A549 (cell line): ENCODE measurements around the gene SLC19A1. TPM values are rescaled to one million over a fixed set of nuclear protein-coding genes. Genes with fewer than 3 reads are reported as not detected.

ENCODE experiments used
- ATAC-seq, 2 experiments: fragments of 200-7000 bp in 1 of 2; fragments of >200 bp in 1 of 2; cut with Nextera tagmentation in 1 of 2; cut with Tn5 transposase in 1 of 2; 3 replicates each; pipeline versions ENCODE4 v1.8.0 to v1.9.1; 2018 to 2020; ENCODE audit warnings: mild to moderate bottlenecking in 1 of 2, moderate library complexity in 1 of 2
- CTCF ChIA-PET: fragments of 300-600 bp; sonication (Branson Sonifier 250); formaldehyde crosslinking; extraction: SDS; loops from one replicate; lab custom pipeline; 2021; ENCODE audit warnings: antibody characterized with exemption, inconsistent platforms; lab: Yijun Ruan, JAX
- POLR2A ChIA-PET: fragments of 350-600 bp; formaldehyde crosslinking; extraction: SDS; loops from one replicate; lab custom pipeline; 2021; ENCODE audit warnings: antibody characterized with exemption, inconsistent platforms; lab: Yijun Ruan, JAX
- DNase-seq, 2 experiments: peaks; one replicate each; pipeline versions ENCODE4 v3.0.0 to v3.0.0-alpha.2; 2011 to 2016; ENCODE audit warnings: low read depth in 1 of 2, low spot score in 1 of 2
- FAIRE-seq: peaks from 2 replicates; lab custom pipeline; 2011; peaks lifted over from hg19 to GRCh38; lab: Jason Lieb, UNC
- H3K27ac ChIP-seq, 2 experiments: fragments of >200 bp; sonication (Bioruptor Twin); formaldehyde crosslinking; 3 replicates each; pipeline ENCODE4 v1.5.1; 2016 to 2017
- H3K4me1 ChIP-seq: fragments of >200 bp; sonication (Bioruptor Twin); formaldehyde crosslinking; 3 replicates; pipeline ENCODE4 v1.6.1; 2016
- H3K4me2 ChIP-seq: fragments of >200 bp; sonication (Bioruptor Twin); formaldehyde crosslinking; 3 replicates; pipeline ENCODE4 v1.6.1; 2016
- H3K4me3 ChIP-seq: fragments of >200 bp; sonication (Bioruptor Twin); formaldehyde crosslinking; 3 replicates; pipeline ENCODE4 v1.5.1; 2016
- H3K9me3 ChIP-seq: fragments of >200 bp; sonication (Bioruptor Twin); formaldehyde crosslinking; 3 replicates; pipeline ENCODE4 v1.6.1; 2016
- BHLHE40 ChIP-seq: IDR thresholded peaks from 2 replicates; pipeline ENCODE4 v1.6.1; 2012; ENCODE audit warnings: low read depth, low read length, inconsistent platforms
- CBX8 ChIP-seq: fragments of 200-600 bp; sonication (generic); IDR thresholded peaks from 2 replicates; pipeline ENCODE4 v1.6.1; 2016
- CEBPB ChIP-seq, 2 experiments: fragments of >200 bp in 1 of 2; sonication (Bioruptor Twin) in 1 of 2; formaldehyde crosslinking in 1 of 2; IDR thresholded peaks; 2 replicates each; pipeline ENCODE4 v1.6.1; 2012 to 2016
- EHMT2 ChIP-seq: fragments of 200-600 bp; sonication (generic); IDR thresholded peaks from 2 replicates; pipeline ENCODE4 v1.6.1; 2016; ENCODE audit warnings: antibody characterized with exemption, low read depth, mild to moderate bottlenecking, moderate library complexity
- FOXS1 ChIP-seq: fragments of 250-450 bp; sonication (Bioruptor Pico); IDR thresholded peaks from 2 replicates; pipeline ENCODE4 v1.5.0; 2020; ENCODE audit warnings: mild to moderate bottlenecking, moderate library complexity
- HOXB13 ChIP-seq: fragments of 250-450 bp; sonication (Bioruptor Pico); IDR thresholded peaks from 2 replicates; pipeline ENCODE4 v1.5.0; 2020; ENCODE audit warnings: low read depth, mild to moderate bottlenecking, moderate library complexity
- HOXB5 ChIP-seq: fragments of 250-450 bp; sonication (Bioruptor Pico); IDR thresholded peaks from 2 replicates; pipeline ENCODE4 v1.5.0; 2020; ENCODE audit warnings: mild to moderate bottlenecking, moderate library complexity
- JUN ChIP-seq, 2 experiments: fragments of >200 bp; sonication (Bioruptor Twin); formaldehyde crosslinking; IDR thresholded peaks; 2 replicates in 1 of 2; 3 replicates in 1 of 2; pipeline ENCODE4 v1.6.1; 2016 to 2017
- JUNB ChIP-seq: fragments of >200 bp; sonication (Bioruptor Twin); formaldehyde crosslinking; IDR thresholded peaks from 2 replicates; pipeline ENCODE4 v1.6.1; 2016
- KDM5A ChIP-seq: fragments of 200-600 bp; sonication (generic); IDR thresholded peaks from 2 replicates; pipeline ENCODE4 v1.6.1; 2016; ENCODE audit warnings: antibody characterized with exemption, mild to moderate bottlenecking
- NPAS2 ChIP-seq: fragments of 250-450 bp; sonication (Bioruptor Pico); IDR thresholded peaks from 2 replicates; pipeline ENCODE4 v1.8.0; 2022; ENCODE audit warnings: mild to moderate bottlenecking, moderate library complexity, borderline replicate concordance
- NR3C1 ChIP-seq: fragments of >200 bp; sonication (Bioruptor Twin); formaldehyde crosslinking; IDR thresholded peaks from 3 replicates; pipeline ENCODE4 v1.6.1; 2017
- RAD21 ChIP-seq, 2 experiments: fragments of >200 bp in 1 of 2; sonication (Bioruptor Twin) in 1 of 2; formaldehyde crosslinking in 1 of 2; IDR thresholded peaks in 1 of 2; conservative IDR thresholded peaks in 1 of 2; 2 replicates in 1 of 2; 3 replicates in 1 of 2; pipeline ENCODE4 v1.6.1; 2012 to 2018; ENCODE audit warnings: inconsistent platforms in 1 of 2
- RARB ChIP-seq: fragments of 250-450 bp; sonication (Bioruptor Pico); IDR thresholded peaks from 2 replicates; pipeline ENCODE4 v1.8.0; 2021; ENCODE audit warnings: mild to moderate bottlenecking, moderate library complexity
- REST ChIP-seq: fragments of 200-600 bp; sonication (generic); IDR thresholded peaks from 2 replicates; pipeline ENCODE4 v1.6.1; 2016; ENCODE audit warnings: antibody characterized with exemption, mild to moderate bottlenecking, moderate library complexity
- RNF2 ChIP-seq: fragments of 200-600 bp; sonication (generic); IDR thresholded peaks from 2 replicates; pipeline ENCODE4 v1.6.1; 2016; ENCODE audit warnings: low read depth, mild to moderate bottlenecking, antibody characterized with exemption, moderate library complexity, borderline replicate concordance
- TFCP2L1 ChIP-seq: fragments of 250-450 bp; sonication (Bioruptor Pico); IDR thresholded peaks from 2 replicates; pipeline ENCODE4 v1.5.0; 2021; ENCODE audit warnings: mild to moderate bottlenecking
- ZNF302 ChIP-seq: fragments of 250-450 bp; sonication (Bioruptor Pico); IDR thresholded peaks from 2 replicates; pipeline ENCODE4 v1.9.0; 2021; ENCODE audit warnings: inconsistent platforms, mild to moderate bottlenecking, moderate library complexity
- WGBS: methylation state at CpG from one replicate; pipeline ENCODE4 v1.1.6; 2017; ENCODE audit errors: missing lambda C conversion rate; 5-methylcytosine and 5-hydroxymethylcytosine counted together
- polyA plus RNA-seq, 4 experiments: library from polyadenylated mRNA; depleted of rRNA in 3 of 4; stranded (reverse); fragments of >200 nt; fragmentation: RNase III in 1 of 4; extraction: RNeasy Plus Mini Kit Qiagen cat#74134 plus additional on column Dnase treatment in 1 of 4; gene quantifications; 2 replicates in 3 of 4; 3 replicates in 1 of 4; pipeline ENCODE4 v1.2.3, GENCODE V29; 2011 to 2017
- TF ChIP-seq, protein P1 (sequence below): fragments of >200 bp; sonication (Bioruptor Twin); formaldehyde crosslinking; IDR thresholded peaks from 2 replicates; pipeline ENCODE4 v1.6.1; 2016
- TF ChIP-seq, protein P2 (sequence below): fragments of 450-650 bp; IDR thresholded peaks from 2 replicates; pipeline ENCODE4 v1.6.1; 2014; ENCODE audit warnings: antibody characterized with exemption
- TF ChIP-seq, protein P3 (sequence below): IDR thresholded peaks from 2 replicates; pipeline ENCODE4 v1.6.1; 2012

The SLC19A1 gene
- polyA plus RNA-seq, 2 of the 4 experiments (the other 2 are of a cell fraction): 9.8 to 14.0 TPM

GRCh38 chr21:45494135-45494850, 47.9 kb downstream of the SLC19A1 start (continued):
- TF ChIP-seq REST: no peak
- TF ChIP-seq CEBPB (IDR thresholded peaks at IDR 0.05): no peak
- TF ChIP-seq, protein P1, sequence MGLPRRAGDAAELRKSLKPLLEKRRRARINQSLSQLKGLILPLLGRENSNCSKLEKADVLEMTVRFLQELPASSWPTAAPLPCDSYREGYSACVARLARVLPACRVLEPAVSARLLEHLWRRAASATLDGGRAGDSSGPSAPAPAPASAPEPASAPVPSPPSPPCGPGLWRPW: no peak
- TF ChIP-seq HOXB5: no peak

DNA sequence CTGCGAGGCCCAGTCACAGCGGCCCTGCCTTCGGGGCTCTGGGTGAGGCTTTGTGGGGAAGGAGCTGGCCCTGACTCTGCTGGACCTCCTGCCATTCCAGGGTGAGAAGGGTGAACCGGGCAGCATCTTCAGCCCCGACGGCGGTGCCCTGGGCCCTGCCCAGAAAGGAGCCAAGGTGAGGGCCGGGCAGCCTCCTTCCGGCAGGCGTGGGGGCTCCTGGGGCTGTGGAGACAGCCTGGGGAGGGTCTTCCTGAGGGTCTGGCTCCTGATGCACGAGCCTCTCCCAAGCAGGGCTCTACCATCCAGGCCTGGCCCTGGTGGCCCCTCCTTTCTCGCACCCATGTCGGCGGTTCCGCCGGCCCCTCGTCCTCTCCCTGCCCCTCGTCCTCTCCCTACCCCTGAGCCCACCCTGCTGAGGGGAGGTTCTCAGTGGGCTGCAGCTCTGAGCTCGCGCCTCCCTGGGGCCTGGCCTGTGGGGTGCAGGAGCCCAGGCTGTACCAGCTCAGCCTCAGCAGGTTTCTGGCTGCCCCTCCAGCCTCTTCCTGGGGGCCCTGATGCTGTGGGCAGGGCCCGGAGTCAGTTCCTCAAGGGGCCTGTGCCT, 48.7 kb downstream of the SLC19A1 start:
- FAIRE-seq (no peak), ATAC-seq (no peak), DNase-seq (no peak)
- TF ChIP-seq KDM5A: no peak
- TF ChIP-seq HOXB5: no peak
- TF ChIP-seq FOXS1 (CRISPR knock-in tag): no peak
- no peak for TF ChIP-seq EHMT2
- no peak for TF ChIP-seq CEBPB (IDR thresholded peaks at IDR 0.05)
- TF ChIP-seq ZNF302 (CRISPR knock-in tag): no peak
- no peak for TF ChIP-seq HOXB13 (CRISPR knock-in tag)
- TF ChIP-seq TFCP2L1 (CRISPR knock-in tag): no peak
- TF ChIP-seq RARB: no peak
- TF ChIP-seq, protein P2, sequence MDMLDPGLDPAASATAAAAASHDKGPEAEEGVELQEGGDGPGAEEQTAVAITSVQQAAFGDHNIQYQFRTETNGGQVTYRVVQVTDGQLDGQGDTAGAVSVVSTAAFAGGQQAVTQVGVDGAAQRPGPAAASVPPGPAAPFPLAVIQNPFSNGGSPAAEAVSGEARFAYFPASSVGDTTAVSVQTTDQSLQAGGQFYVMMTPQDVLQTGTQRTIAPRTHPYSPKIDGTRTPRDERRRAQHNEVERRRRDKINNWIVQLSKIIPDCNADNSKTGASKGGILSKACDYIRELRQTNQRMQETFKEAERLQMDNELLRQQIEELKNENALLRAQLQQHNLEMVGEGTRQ: no peak
- TF ChIP-seq JUNB: no peak
- TF ChIP-seq RNF2: no peak
- TF ChIP-seq RAD21 (conservative IDR thresholded peaks at IDR 0.05 in 1 of 2, IDR thresholded peaks at IDR 0.05 in 1 of 2): no peak
- TF ChIP-seq JUN (IDR thresholded peaks at IDR 0.05): no peak
- H3K9me3 ChIP-seq: no peaks in the 10 kb centered on the region
- H3K4me1 ChIP-seq: no peaks in the 10 kb centered on the region; the same call in 2 of the 3 replicates
- ChIA-PET POLR2A (no interaction called here), CTCF (no interaction called here)
- no peak overlapping the region for H3K4me2 ChIP-seq
- H3K4me3 ChIP-seq: no peak overlapping the region
- no peak overlapping the region for H3K27ac ChIP-seq
- WGBS: 96% methylated on average over 5 of the region's 21 CpGs

DNA sequence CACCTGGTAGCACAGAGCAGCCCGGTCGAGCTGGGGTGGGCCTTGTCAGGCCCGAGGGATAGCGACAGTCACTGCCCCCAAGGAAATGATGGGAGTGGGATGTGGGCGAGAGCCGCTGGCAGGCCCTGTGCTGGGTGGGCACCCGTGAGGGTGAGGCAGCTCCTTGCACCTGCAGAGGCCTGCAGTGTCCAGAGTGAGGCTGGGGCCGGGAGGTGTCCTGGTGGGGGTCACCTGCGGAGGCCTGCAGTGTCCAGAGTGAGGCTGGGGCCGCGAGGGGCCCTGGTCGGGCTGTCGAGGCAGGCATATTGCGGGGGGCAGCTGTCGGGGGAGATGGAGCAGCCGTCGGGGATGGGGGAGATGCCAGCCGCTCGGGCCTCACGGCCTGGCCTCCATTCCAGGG, 49.5 kb downstream of the SLC19A1 start:
- TF ChIP-seq, protein P3, sequence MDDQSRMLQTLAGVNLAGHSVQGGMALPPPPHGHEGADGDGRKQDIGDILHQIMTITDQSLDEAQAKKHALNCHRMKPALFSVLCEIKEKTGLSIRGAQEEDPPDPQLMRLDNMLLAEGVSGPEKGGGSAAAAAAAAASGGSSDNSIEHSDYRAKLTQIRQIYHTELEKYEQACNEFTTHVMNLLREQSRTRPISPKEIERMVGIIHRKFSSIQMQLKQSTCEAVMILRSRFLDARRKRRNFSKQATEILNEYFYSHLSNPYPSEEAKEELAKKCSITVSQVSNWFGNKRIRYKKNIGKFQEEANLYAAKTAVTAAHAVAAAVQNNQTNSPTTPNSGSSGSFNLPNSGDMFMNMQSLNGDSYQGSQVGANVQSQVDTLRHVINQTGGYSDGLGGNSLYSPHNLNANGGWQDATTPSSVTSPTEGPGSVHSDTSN: no peak
- TF ChIP-seq, protein P1: no peak
- TF ChIP-seq CBX8 (no peak), HOXB13 (CRISPR knock-in tag) (no peak), BHLHE40 (no peak), NPAS2 (CRISPR knock-in tag) (no peak), NR3C1 (no peak), KDM5A (no peak), RARB (no peak)
- POLR2A ChIA-PET: no interaction called here
- no peak for DNase-seq
- ATAC-seq: no peak
- FAIRE-seq: no peak
- Histone ChIP-seq H3K4me1 (no peaks in the 10 kb centered on the region; the same call in 2 of the 3 replicates), H3K4me2 (no peak overlapping the region), H3K4me3 (no peak overlapping the region), H3K27ac (no peak overlapping the region), H3K9me3 (no peaks in the 10 kb centered on the region)
- 97% methylated on average over 4 of the region's 20 CpGs for WGBS
- CTCF ChIA-PET: no interaction called here
